Measurements from ENCODE around the gene RGS7. TPM values are rescaled to one million over a fixed set of nuclear protein-coding genes. Genes with fewer than 3 reads are reported as not detected.

The RGS7 gene
- total and polyA plus RNA-seq, 2 of the 8 experiments (the other 6 are each of a cell fraction or from before 2014, with no cell fraction given): 1.6 to 3.0 TPM

- TF ChIP-seq CBX8 (IDR thresholded peaks at IDR 0.05; ENCODE audit: borderline replicate concordance, low read depth, low read length): no peak
- no peak for TF ChIP-seq SUZ12 (IDR thresholded peaks at IDR 0.05; ENCODE audit: low read length)
- TF ChIP-seq TCF12 (IDR thresholded peaks at IDR 0.05; ENCODE audit: low read depth, low read length): no peak
- no peak for TF ChIP-seq RFX5 (IDR thresholded peaks at IDR 0.05; ENCODE audit: borderline replicate concordance, low read depth, low read length)
- TF ChIP-seq CTBP2 (IDR thresholded peaks at IDR 0.05; ENCODE audit: borderline replicate concordance, insufficient read depth, insufficient read length, low read length): no peak
- no peak for TF ChIP-seq POU5F1 (IDR thresholded peaks at IDR 0.05; ENCODE audit: low read depth, low read length)
These were observed 414.1 kb downstream of the RGS7 start (continued) for GRCh38 chr1:240942901-240943300.
